Measurements from ENCODE around the gene CACUL1. TPM values are rescaled to one million over a fixed set of nuclear protein-coding genes. Genes with fewer than 3 reads are reported as not detected.

Gene CACUL1
- total RNA-seq, 2 donors from 2014 or later: 23.7 to 38.1 TPM

DNA sequence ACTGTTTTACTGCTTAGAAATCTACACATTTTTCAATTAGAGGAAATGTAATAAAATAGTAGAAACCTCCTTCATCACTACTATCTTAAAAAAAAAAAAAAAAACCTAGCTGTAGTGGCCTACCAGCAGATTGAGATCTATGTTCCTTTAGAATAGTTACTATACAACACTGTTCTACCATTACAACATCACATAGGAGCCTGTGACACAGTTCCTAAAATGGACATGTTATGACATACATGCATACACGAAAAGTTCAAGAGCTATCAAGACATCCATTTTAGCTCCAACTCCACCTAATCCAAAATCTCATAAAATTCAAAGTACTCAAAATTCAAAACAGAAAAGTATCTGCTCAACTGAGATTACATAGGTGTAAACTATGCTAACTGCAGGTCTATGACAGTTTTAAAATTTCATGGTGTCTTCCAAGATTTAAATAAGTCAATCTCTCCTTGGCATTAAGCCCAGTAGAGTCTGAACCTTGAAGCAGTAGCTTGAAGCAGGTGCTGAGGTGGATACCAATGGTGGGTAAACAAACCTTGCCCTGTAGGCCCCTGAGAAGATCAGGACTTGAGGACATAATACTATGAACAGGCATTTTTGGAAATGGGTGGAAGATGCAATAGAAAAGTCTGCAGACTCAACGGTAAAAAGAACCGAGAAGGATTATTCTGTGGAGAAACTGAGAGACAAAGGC, 17.0 kb downstream of the CACUL1 start:
- H3K27ac ChIP-seq: no peak overlapping the region
- WGBS: 80% methylated on average over 3 of the region's 3 CpGs
- intact Hi-C loops (cut with DNase I): no loop called here
- no peak for TF ChIP-seq POLR2AphosphoS5 (IDR thresholded peaks at IDR 0.05)
- no peak for TF ChIP-seq CTCF (IDR thresholded peaks at IDR 0.05)
- TF ChIP-seq POLR2A (IDR thresholded peaks at IDR 0.05): no peak
- DNase-seq (ENCODE audit: low spot score): no peak
- no peaks in the 10 kb centered on the region for H3K27me3 ChIP-seq (replicated peaks; ENCODE audit: insufficient read depth)
- no peak overlapping the region for H3K4me3 ChIP-seq
- H3K36me3 ChIP-seq: no peaks in the 10 kb centered on the region
- H3K4me1 ChIP-seq (replicated peaks): no peaks in the 10 kb centered on the region
- H3K9me3 ChIP-seq: no peaks in the 10 kb centered on the region

- peaks cover 4% of the 10 kb centered on the region for H3K4me1 ChIP-seq (replicated peaks)
- H3K9me3 ChIP-seq: no peaks in the 10 kb centered on the region
- TF ChIP-seq CTCF (IDR thresholded peaks at IDR 0.05): no peak
- intact Hi-C loops (cut with DNase I): no loop called here
- no peak overlapping the region for H3K4me3 ChIP-seq
- H3K36me3 ChIP-seq: no peaks in the 10 kb centered on the region
- 72% methylated on average over 1 of the region's 1 CpG for WGBS
- H3K27ac ChIP-seq: no peak overlapping the region
- no peaks in the 10 kb centered on the region for H3K27me3 ChIP-seq (replicated peaks; ENCODE audit: insufficient read depth)
- no peak for DNase-seq (ENCODE audit: low spot score)
These were observed 19.5 kb downstream of the CACUL1 start for GRCh38 chr10:118735294-118735693.

DNA sequence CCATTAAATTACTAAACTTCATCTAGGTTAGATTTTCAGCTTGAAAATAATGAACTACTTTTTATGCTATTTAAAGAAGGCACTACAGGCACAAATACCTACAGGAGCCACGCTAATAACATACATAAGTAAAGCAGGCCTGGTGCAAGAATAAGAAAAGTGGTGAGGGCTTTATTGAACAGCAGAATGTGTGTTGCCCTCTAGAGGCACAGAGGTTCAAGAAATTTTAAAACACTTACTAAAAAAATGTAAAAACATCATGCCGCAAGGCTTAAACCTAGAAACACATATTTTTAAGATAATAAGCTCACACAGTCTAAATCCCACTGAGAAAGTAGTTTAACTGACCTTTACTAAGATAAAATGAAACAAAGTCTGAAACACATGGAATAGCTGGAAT, 20.3 kb downstream of the CACUL1 start:
- H3K27ac ChIP-seq: no peak overlapping the region
- 84% methylated on average over 2 of the region's 2 CpGs for WGBS
- H3K4me1 ChIP-seq (replicated peaks): peaks cover 4% of the 10 kb centered on the region
- H3K4me3 ChIP-seq: no peak overlapping the region
- no peaks in the 10 kb centered on the region for H3K27me3 ChIP-seq (replicated peaks; ENCODE audit: insufficient read depth)
- DNase-seq (ENCODE audit: low spot score): no peak
- TF ChIP-seq CTCF (IDR thresholded peaks at IDR 0.05) (no peak), POLR2AphosphoS5 (IDR thresholded peaks at IDR 0.05) (no peak)
- no peaks in the 10 kb centered on the region for H3K9me3 ChIP-seq
- intact Hi-C loops (cut with DNase I): no loop called here
- no peaks in the 10 kb centered on the region for H3K36me3 ChIP-seq

GRCh38 chr10:118732245-118733165, 22.3 kb downstream of the CACUL1 start:
- Histone ChIP-seq H3K4me3 (no peak overlapping the region), H3K27ac (no peak overlapping the region), H3K36me3 (no peaks in the 10 kb centered on the region), H3K4me1 (replicated peaks) (peaks cover 4% of the 10 kb centered on the region), H3K9me3 (no peaks in the 10 kb centered on the region), H3K27me3 (replicated peaks; ENCODE audit: insufficient read depth) (no peaks in the 10 kb centered on the region)
- WGBS: 78% methylated on average over 12 of the region's 12 CpGs
- intact Hi-C loops (cut with DNase I): no loop called here
- no peak for TF ChIP-seq POLR2A (IDR thresholded peaks at IDR 0.05)
- no peak for TF ChIP-seq POLR2AphosphoS5 (IDR thresholded peaks at IDR 0.05)
- TF ChIP-seq CTCF (IDR thresholded peaks at IDR 0.05): no peak
- DNase-seq (ENCODE audit: low spot score): no peak

Data from prostate gland (tissue), 2 donors.